AG09309 (cell line): ENCODE measurements around the gene NPS.

Experiments
- DNase-seq: peaks from one replicate; pipeline ENCODE4 v3.0.0-alpha.2; 2010; ENCODE audit warnings: low read depth
- H3K4me3 ChIP-seq: 2 replicates; pipeline ENCODE4 v1.5.1; 2011; ENCODE audit warnings: mild to moderate bottlenecking, low read depth, low read length, moderate library complexity; ENCODE audit not compliant: control insufficient read depth
- TF ChIP-seq, protein P1 (sequence below): IDR thresholded peaks from 2 replicates; pipeline ENCODE4 v1.5.1; 2011; ENCODE audit warnings: mild to moderate bottlenecking, low read depth, low read length, inconsistent platforms; ENCODE audit not compliant: insufficient read depth, control insufficient read depth; ENCODE audit errors: missing control alignments

NPS gene

DNA sequence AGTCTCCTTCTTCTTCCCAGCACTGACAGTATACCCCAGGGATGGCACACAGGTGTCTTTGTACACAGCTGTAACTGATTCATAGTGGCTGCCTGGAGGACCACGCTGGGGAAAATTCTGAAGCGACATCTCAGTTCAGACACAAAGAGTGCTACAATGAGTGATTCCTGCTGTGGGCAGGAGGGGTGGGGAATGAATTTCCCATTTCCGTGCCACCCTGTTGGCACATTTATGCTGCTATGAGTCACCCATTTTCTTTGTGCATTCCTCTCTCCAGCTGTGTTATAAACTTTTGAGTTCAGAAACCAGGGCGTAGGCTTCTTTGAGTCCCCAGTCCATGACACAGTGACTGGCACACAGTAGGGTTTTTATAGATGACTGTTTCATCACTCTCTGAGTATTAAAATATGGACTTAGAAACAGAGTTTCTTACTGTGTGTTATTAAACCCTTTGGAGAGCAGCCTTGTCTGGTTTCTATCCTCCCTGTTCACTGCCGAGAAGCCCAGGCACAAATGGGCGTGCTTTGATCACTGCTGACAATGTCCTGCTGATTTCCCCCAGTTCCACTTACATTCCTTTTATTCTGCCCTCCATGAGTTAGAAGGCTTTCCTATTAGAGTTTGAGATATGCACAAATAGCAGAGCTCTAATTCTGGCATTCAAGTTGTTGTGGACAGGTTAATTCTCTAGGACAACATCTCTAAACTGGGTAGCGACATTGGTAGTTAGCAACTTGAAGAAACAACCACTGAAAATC is 24.0 kb upstream of the NPS start:
- DNase-seq = no peak
- TF ChIP-seq, protein P1, sequence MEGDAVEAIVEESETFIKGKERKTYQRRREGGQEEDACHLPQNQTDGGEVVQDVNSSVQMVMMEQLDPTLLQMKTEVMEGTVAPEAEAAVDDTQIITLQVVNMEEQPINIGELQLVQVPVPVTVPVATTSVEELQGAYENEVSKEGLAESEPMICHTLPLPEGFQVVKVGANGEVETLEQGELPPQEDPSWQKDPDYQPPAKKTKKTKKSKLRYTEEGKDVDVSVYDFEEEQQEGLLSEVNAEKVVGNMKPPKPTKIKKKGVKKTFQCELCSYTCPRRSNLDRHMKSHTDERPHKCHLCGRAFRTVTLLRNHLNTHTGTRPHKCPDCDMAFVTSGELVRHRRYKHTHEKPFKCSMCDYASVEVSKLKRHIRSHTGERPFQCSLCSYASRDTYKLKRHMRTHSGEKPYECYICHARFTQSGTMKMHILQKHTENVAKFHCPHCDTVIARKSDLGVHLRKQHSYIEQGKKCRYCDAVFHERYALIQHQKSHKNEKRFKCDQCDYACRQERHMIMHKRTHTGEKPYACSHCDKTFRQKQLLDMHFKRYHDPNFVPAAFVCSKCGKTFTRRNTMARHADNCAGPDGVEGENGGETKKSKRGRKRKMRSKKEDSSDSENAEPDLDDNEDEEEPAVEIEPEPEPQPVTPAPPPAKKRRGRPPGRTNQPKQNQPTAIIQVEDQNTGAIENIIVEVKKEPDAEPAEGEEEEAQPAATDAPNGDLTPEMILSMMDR = no peak

DNA sequence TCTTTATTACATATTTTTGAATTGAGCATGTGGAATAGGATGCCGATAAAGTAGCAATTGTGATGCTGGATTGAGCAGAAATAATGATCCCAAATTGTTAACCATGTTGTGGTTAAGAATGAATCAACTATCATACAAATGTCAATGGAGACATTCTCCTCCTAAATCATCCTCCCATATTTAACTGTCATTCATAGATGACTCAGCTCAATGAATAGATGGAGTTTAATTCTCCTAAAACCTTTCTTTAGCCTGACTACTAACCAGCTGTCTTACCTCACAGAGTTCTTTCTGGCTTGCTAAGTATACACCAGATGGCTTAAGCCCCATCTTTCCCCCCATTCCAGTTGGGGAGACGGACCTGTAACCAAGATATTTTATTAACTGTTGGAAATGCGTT is 23.4 kb upstream of the NPS start:
- no peak for DNase-seq
- TF ChIP-seq, protein P1 = no peak
- H3K4me3 ChIP-seq = no peak overlapping the region

More for the DNA sequence above, 24.0 kb upstream of the NPS start:
- H3K4me3 ChIP-seq = no peak overlapping the region

DNA sequence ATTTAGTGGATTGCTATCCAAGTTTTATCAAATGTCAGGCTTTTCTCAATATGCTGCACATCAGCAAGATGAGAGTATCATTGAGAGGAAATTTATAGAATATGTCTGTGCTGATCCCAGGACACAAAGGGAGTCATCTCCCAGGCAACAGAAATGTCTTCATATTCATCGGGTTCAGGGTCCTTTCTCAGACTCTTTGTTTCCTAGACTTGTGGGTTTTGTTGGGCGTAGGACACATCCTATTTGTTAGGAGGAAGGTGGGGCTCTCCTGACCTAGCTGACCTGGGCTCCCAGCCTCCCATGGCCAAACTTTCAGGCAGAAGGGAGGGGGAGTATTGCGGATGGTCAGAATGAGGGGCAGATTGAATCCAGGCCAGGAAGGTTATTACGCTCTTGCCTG is 22.9 kb upstream of the NPS start:
- H3K4me3 ChIP-seq = no peak overlapping the region
- DNase-seq = no peak
- TF ChIP-seq, protein P1 = no peak

DNA sequence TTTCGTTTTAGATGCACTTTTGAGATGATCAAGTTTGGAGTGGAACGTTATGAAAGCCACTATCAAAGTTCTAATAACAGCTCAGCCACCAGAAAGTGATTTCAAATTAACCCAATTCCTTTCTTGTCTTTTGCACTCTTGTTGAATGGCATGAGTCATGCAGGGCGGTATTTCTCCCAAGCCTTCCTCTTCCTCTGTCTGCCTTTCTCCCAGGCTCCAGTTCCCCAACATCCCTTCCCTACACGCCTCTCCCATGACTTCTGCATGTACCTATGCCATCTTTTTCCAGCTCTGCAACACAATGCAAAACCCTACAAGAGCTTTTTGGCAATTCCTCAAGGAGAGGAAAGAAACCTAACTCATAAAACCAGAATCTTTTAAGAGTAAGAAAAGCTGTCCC is 21.8 kb upstream of the NPS start:
- DNase-seq = no peak
- TF ChIP-seq, protein P1 = no peak
- H3K4me3 ChIP-seq = no peak overlapping the region

DNA sequence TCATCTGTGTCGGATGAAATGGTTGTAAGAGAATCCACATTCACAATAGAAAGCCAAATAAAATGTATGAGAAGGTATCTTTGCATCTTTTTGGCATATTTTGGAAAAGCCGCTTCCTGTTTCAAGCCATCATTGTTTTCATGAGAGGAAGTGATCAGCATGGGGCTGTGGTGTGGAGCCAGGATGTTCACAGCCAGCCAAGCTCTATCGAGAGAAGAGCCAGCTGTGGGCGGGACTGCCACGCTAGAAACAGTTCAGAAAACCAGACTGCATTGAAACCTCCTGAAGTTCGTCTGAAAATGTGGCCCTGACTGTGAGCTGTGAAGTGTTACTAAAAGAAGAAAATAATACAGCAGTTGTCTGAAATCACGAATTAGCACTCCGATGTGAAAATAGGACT is 21.2 kb upstream of the NPS start:
- TF ChIP-seq, protein P1 = no peak
- no peak overlapping the region for H3K4me3 ChIP-seq
- DNase-seq = no peak

DNA sequence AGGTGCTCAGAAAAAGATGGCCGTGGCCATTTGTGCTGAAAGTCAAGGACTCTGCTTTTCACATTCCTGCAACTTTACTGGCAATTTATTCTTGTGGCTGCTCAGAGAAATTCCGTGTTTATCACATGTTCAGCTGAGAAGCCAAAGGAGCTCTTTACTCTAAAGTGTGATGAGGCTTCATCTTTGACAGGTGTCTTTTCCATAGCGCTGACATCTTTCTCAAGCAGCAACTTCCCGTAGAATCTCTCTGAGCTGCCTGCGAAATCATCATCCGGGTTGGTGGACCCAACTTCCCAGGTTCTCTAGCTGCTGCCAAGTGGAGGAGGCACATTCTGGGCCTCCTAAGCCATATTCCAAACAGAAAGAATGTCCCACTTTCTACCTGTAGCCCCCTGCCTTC is 16.9 kb upstream of the NPS start:
- no peak for DNase-seq

More for the DNA sequence above, 16.9 kb upstream of the NPS start:
- TF ChIP-seq, protein P1 = no peak
- H3K4me3 ChIP-seq = no peak overlapping the region
